NCI-H748 (cell line): ENCODE measurements around the gene CBLB.
A peak's percentile ranks its signal among the peaks of the same experiment; 100 is the strongest.
"Not testable (repeated sequence)": the region's sequence is repeated elsewhere in the genome, so short reads cannot be mapped to it uniquely, and the experiment has no call there.

ENCODE experiments used
- DNase-seq: peaks from one replicate; lab custom pipeline; 2025; ENCODE audit not compliant: unreplicated experiment; lab: John Stamatoyannopoulos, UW

The CBLB gene

GRCh38 chr3:105822171-105823123 is 46.4 kb downstream of the CBLB start:
- DNase-seq: peak; percentile 2

- no peak for DNase-seq
These were observed 47.4 kb downstream of the CBLB start for GRCh38 chr3:105821433-105821832.

- no peak for DNase-seq
These were observed 52.0 kb downstream of the CBLB start for GRCh38 chr3:105816833-105817232.

- DNase-seq: not testable (repeated sequence)
These were observed 53.5 kb downstream of the CBLB start for GRCh38 chr3:105815331-105815730.

GRCh38 chr3:105813710-105814109 is 55.1 kb downstream of the CBLB start:
- no peak for DNase-seq

- no peak for DNase-seq
These were observed 56.6 kb downstream of the CBLB start for GRCh38 chr3:105812194-105812586.

- DNase-seq: no peak
These were observed 57.2 kb downstream of the CBLB start for GRCh38 chr3:105811518-105812193.

GRCh38 chr3:105809208-105809888 is 59.5 kb downstream of the CBLB start:
- DNase-seq: no peak

- DNase-seq: no peak
These were observed 61.1 kb downstream of the CBLB start for GRCh38 chr3:105807701-105808100.

- no peak for DNase-seq
These were observed 61.7 kb downstream of the CBLB start for GRCh38 chr3:105807146-105807545.

GRCh38 chr3:105806359-105806758 is 62.5 kb downstream of the CBLB start:
- no peak for DNase-seq

- no peak for DNase-seq
These were observed 63.4 kb downstream of the CBLB start for GRCh38 chr3:105805404-105805803.

GRCh38 chr3:105802118-105802706 is 66.6 kb downstream of the CBLB start:
- DNase-seq: no peak

GRCh38 chr3:105801397-105801796 is 67.4 kb downstream of the CBLB start:
- DNase-seq: no peak

- DNase-seq: no peak
These were observed 68.5 kb downstream of the CBLB start for GRCh38 chr3:105800320-105800719.

GRCh38 chr3:105799286-105799685 is 69.5 kb downstream of the CBLB start:
- no peak for DNase-seq

GRCh38 chr3:105798381-105798934 is 70.4 kb downstream of the CBLB start:
- DNase-seq: no peak

- DNase-seq: no peak
These were observed 75.8 kb downstream of the CBLB start for GRCh38 chr3:105793040-105793439.

GRCh38 chr3:105791919-105792786 is 76.7 kb downstream of the CBLB start:
- DNase-seq: no peak

GRCh38 chr3:105791131-105791530 is 77.7 kb downstream of the CBLB start:
- no peak for DNase-seq
